Measurements from ENCODE around the gene SRC.

GRCh38 chr20:37362821-37363220, 16.9 kb downstream of the SRC start:
- TF ChIP-seq PAX5 (IDR thresholded peaks at IDR 0.05; ENCODE audit: insufficient read depth, low read length, severe bottlenecking) (no peak), POLR2A (IDR thresholded peaks at IDR 0.05; ENCODE audit: low read depth, low read length) (no peak), POLR2AphosphoS5 (IDR thresholded peaks at IDR 0.05; ENCODE audit: low read depth, low read length) (no peak), TAF1 (IDR thresholded peaks at IDR 0.05; ENCODE audit: low read depth, low read length) (no peak), POU2F2 (IDR thresholded peaks at IDR 0.05; ENCODE audit: low read depth, low read length) (no peak)
